ENCODE results near the gene STIMATE.

The STIMATE gene

DNA sequence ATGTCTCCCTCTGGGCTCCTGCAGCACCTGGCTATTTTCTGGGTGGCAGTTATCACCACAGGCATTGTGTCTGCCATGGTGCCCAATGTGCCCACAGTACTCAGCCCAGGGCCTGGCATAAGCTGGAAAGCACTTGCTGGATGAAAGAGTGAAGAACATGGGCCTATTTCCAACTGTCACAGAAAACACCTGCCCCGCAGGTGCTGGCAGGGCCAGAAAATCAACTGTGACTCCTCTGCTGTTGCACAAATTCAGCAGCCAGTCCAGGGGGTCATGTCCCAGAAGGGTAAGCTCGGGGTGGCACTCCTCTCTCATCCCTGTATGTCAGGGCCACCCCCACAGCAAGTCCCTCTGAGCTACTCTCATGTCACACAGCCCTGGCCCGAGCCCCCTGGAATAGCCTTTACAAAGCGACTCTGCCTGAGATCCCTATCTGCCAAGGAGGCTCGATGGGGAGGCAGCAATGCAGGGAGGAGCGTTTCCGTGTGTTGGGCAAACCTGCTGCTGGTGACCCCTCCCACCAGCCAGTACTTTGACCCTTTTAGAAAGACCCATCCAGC is 85.8 kb downstream of the STIMATE start:
- DNase-seq = no peak

GRCh38 chr3:52810923-52811322 is 86.4 kb downstream of the STIMATE start:
- no peak for DNase-seq

DNA sequence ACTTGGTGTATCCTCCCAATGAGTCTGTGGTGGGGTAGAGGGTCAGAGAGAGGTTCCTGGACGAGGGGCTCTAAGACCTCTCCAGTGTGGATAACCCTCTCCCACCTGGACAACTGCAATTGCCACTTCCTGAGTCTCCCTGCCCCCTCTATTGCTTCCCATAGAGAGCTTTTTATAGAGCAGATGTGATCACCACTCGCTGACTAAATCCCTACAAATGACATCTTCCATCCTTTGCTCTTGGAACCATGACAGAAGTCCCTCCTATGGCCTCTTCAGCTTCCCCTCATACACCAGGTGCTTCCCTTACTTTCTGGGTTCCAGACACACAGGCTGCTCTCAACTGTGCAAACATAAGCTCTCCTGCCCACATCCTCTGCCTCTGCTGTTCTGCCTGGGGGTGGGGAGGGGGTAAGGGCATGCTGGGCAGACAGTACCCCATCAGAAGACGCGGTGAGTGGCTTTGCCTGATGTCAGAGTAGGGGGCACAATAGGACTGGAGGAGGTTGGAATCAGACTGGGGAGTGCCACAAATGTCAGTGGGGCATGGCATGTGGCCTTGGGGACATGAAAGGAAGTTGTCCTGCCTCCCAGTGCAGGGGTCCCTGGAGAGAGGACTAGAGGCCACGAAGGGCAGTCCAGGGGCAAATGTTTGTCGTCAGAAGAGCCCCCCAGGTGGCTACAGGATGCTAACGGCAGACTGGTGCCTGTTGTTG is 87.5 kb downstream of the STIMATE start:
- no peak for DNase-seq

DNA sequence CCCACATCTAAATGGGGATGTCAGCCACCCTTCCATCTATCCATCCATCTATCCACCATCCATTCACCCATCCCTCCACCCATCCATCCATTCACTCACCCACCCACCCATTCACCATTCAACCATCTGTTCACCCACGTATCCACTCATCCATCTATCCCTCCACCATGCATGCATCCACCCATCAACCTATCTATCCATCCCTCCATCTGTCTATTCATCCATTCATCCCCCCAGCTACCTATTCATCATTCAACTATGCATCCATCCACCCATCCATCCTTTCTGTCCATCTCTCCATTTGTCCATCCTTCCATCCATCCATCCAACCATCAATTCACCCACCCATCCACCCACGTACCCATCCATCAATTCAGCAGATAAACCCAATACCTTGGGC is 88.2 kb downstream of the STIMATE start:
- DNase-seq = no peak

DNA sequence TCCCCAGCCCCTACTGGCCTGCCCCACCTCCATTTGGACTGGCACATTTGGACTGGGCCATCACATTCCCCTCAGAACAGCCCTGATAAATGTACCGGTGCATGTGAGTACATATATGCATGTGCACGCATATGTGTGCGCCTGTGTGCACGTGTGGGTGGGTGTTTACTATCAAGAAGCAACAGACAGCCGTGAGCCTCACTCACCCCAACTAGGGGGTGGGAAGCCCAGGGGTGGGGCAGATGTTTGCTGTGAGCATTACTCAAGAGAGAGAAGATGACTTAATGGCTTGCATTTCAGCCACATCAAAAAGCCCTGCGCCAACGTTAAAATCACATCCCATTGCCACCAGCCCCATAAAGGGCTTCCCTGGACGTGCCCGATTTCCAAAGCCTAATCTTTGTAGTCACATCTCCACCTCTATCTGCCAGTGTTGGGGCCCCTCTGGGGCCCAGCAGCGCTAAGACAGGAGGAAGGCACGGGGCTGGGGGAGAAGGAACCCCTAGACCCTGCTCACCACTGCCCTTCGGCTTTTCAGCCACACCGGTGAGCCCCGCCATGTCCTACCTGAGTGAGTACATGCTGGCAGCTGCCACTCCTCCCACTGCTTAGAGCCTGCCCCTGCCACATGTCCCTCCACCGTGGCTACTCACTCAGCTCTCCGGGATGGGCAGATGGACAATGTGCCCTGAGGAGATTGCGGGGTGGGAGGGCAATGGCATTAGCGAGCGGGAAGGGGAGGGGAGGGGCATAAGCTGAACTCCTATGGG is 91.9 kb downstream of the STIMATE start:
- no peak for DNase-seq

DNA sequence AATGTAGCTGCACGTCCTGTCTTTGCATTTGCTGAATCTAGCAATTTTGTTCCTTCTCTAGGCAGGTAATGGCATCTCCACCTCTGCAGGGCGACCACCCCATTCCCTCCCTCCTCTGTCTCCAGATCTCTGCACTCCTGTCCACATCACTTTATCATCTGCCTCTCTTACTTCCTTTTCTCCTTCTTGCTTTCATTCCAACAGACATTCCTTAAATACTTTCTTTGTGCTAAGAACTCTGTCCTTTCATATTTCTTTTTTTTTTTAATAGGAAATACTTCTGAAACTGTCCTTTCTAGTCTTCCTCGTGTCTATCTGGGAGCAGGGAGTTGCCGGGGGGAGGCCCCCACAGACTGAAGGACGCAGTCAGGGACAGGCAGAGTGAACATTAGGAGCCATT is 95.5 kb downstream of the STIMATE start:
- no peak for DNase-seq

DNA sequence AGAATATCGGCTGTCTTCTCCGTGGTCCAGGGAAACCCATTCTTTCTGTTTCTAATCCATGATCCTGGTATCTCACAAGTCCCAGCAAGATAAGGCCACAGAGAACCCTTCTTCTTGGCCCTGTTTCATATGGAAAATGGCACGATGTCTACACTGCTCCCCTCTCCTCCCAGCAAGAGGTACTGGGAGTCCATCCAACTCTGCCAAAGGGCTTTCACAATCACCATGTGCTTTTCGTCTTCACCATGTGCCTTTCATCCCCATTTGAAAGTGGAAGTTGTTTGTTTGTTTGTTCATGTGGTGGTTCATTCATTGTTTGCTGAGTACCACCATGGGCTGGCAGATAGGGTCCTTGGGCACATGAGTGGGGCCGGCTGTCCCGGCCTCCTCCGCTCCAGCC is 97.3 kb downstream of the STIMATE start:
- DNase-seq = no peak

DNA sequence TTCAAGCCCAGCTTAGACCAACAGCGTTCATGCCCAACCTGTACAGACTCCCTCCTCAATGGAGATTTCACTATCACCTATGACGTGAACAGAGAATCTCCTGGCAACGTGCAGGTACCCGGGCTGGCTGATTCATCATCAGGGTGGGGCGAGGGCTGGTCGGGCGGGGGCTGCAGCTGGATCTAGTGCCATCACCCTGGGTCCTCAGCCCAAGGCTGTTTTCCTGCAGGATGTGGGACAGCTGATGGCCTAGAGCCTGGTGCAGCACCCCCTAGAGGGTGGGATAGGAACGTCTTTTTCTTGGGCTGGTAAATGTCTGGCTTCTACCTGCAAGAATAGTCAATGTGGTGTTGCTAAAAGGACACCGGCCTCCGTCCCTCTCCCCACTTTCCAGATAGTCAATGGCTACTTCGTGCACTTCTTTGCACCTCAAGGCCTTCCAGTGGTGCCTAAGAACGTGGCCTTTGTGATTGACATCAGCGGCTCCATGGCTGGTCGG is 98.3 kb downstream of the STIMATE start:
- peak; percentile 21 for DNase-seq

DNA sequence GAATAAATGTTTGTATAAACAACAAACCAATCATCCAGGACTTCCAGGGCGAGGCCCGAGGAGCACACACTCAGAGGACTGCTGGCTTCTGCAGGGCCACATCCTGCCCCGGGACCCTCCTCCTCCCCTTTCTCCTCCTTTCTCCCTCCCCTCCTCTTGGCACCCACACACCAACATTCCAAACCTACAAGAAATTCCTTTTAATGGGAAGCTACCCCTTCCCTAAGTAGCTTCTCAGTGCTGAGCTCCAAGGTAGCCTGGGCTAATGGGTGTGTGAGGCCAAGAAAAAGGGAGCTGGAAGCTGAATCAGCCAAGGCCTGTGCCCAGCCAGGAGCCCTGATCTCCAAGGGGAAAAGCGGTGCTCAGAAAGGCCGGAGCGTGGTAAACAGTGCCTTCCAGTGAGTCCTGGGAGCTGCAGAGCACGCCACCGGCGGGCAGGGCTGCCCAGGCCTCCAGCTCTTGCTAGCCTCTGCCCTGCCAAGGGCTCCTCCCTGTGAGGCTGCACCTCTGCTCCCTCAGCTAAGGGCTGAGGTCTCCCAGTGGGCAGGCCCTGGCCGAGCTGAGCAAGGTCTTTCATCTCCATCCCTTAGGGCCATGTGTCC is 98.9 kb downstream of the STIMATE start:
- peak; percentile 12 for DNase-seq

GRCh38 chr3:52796411-52796810 is 100.9 kb downstream of the STIMATE start:
- DNase-seq = no peak

DNA sequence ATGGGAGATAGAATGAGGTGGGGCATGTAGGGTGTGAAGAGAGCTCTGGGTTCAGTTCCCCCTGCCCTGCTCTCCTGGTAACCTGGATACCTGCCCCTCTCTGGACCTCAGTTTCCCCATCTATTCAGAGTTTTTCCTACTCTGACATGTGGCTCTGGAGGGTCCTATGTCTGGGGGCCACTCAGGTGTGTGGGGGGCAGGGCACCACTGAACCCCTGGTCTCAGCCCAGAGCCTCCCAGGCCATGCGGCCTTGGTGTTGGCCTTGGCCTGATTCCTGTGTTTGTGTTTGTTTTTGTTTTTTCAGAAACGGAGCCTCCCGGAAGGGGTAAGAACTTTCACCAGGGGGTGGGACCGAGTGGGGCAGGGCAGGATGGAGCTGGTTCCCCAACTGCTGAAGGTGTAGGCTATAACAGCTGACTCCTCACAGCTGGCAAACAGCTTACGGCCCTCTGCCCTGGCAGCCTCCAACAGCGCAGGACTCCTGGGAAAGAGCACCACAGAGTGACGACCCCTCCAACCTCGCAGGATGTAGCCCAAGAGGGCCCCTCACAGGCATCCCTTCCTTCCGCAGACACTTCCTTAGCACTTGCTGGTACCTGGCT is 101.9 kb downstream of the STIMATE start:
- DNase-seq = no peak

DNA sequence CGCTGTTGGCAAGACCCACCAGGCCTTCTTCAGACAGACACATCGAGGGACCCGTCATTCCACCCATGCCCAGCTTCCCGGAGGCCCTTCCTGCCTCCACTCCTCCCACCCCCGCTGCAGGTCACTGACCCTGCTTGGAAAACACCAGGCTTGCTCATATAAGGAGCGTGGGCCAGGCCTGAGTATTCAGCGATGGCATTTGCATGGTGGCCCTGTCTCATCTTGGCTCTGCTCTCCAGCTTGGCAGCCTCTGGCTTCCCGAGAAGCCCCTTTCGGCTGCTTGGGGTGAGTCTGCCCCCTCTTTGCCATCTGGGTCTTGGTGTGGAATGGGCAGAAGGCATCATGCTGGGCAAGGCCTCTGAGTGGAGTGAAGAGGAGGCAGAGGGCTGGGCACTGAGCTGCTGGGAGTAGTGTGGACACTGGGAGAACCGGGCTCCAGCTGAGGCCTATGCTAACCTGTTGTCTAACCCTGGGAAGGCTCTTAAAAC is 102.7 kb downstream of the STIMATE start, which contains the start of gene ITIH3:
Gene ITIH3 (plus strand): TSS at position 185 of the 488 bp plus-strand sequence. CDS start 8 bp downstream, at position 193.
- no peak for DNase-seq

- DNase-seq = no peak
Measured at GRCh38 chr3:52793702-52794611, 103.4 kb downstream of the STIMATE start.

DNA sequence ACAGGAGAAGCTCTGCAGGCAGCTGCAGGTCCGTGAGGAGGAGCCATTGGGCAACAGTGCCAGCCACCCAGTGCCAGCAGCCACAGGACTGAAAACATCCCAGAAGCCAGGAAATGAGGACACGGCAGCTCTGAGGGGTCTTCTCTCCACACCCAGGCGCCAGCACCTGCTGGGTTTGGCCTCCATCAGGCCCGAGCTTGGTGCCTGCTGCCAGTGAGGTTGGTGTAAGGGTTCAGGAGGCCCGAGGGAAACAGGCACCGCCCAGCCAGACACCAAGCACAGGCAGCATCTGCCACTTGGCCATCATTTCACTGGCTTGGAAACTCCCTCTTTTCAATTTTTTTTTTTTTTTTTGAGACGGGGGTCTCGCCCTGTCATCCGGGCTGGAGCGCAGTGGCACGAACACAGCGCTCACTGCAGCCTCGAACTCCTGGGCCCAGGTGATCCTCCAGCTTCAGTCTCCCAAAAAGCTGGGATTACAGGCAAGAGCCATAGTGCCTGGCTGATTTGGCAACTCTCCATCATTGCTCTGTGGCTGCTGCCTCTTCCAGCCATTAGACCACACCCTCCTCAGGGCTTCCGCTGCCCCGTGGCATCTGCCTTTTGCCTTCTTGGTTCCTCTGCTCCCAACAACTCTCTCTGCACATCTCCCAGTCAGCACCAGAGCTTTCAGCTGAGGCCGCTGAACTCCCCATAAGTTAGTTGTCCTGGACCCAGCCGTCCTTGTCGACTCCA is 104.2 kb downstream of the STIMATE start:
- DNase-seq = peak; percentile 21

GRCh38 chr3:52792413-52792812 is 104.9 kb downstream of the STIMATE start:
- no peak for DNase-seq

DNA sequence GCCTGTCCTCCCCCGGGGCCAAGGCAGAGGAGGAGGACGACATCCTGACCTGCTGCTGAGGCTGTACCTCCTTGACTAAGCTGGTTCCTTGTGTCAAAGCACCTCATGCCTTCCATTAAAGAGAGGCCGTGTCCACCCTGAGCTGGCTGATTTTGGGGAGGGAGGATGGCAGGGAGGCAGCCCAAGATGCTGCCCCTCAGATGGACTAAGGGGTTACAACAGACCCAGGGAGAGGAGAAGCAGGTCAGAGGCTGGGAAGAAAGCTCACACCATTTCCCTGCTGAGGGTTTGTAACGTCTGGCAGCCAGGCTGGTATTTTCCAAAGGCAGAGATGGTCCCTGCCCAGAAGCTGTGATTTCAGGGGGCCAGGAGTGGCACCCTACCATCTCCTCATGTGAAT is 105.4 kb downstream of the STIMATE start:
- DNase-seq = no peak

DNA sequence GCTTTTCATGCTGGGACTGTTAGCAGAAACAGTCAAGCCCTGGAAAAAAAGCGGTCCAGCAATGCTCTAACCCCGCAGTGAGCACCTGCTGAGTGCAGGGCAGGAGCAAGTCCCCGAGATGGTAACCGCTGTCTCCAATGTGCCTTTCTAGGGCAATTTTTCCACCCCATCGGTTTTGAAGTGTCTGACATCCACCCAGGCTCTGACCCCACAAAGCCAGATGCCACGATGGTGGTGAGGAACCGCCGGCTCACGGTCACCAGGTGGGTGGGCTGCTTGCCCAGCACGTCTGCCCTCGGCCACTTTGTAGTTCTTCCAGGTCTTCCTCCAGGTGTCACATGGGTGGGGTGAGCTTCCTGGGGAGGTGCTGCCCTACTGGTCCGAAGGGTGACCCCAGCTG is 106.0 kb downstream of the STIMATE start:
- no peak for DNase-seq

GRCh38 chr3:52790741-52791140 is 106.6 kb downstream of the STIMATE start:
- no peak for DNase-seq

DNA sequence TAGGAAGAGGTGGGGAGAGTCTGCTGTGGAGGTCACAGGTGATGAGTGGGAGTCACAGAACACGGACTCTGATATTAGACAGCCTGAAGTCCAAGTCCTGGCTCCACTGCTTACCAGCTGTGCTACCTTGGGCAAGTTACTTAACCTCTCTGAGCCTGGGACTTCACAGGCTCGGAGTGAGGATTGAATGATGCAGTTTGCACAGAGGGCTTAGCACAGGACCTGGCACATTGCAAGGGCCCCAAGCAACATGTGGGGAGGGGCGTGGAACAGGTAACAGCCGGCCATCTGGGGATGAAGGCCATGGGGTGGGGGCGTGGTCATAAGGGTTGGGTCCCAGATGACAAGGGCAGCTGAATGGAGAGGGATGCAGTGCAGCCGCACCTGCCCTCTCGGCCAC is 107.0 kb downstream of the STIMATE start:
- DNase-seq = no peak

GRCh38 chr3:52789746-52790040 is 107.7 kb downstream of the STIMATE start:
- no peak for DNase-seq

All from EL (cell line).